GM23338 (cell line): ENCODE results near the gene GET4. TPM values are rescaled to one million over a fixed set of nuclear protein-coding genes. Genes with fewer than 3 reads are reported as not detected.

Experiments used
- CREB1 ChIP-seq: fragments of 250-450 bp; sonication (Bioruptor Pico); IDR thresholded peaks from 2 replicates; pipeline ENCODE4 v1.5.0; 2020; ENCODE audit warnings: low read depth, mild to moderate bottlenecking, moderate library complexity
- NANOG ChIP-seq: IDR thresholded peaks from 2 replicates; pipeline ENCODE4 v1.6.1; 2016; ENCODE audit warnings: antibody characterized with exemption, borderline replicate concordance
- STAT1 ChIP-seq: IDR thresholded peaks from one replicate; pipeline ENCODE4 v1.6.1; 2016; ENCODE audit warnings: antibody characterized with exemption; ENCODE audit not compliant: unreplicated experiment
- ZNF114 ChIP-seq: fragments of 250-450 bp; sonication (Bioruptor Pico); IDR thresholded peaks from 2 replicates; pipeline ENCODE4 v1.5.0; 2020; ENCODE audit warnings: mild to moderate bottlenecking, moderate library complexity
- ZNF331 ChIP-seq: fragments of 250-450 bp; sonication (Bioruptor Pico); IDR thresholded peaks from 2 replicates; pipeline ENCODE4 v1.5.0; 2020; ENCODE audit warnings: low read depth, mild to moderate bottlenecking, moderate library complexity
- polyA plus RNA-seq: library from polyadenylated mRNA; unstranded; fragments of >200 nt; fragmentation: Nextera tagmentation; extraction: Ambion mirVana; gene quantifications from 2 replicates; pipeline ENCODE4 v1.2.1, GENCODE V29; 2016
- total RNA-seq: library from RNA; depleted of rRNA; stranded (reverse); fragments of >200 nt; shearing (Covaris generic); gene quantifications from 2 replicates; pipeline ENCODE4 v1.2.3, GENCODE V29; 2014
- TF ChIP-seq, protein P1 (sequence below): fragments of 250-450 bp; sonication (Bioruptor Pico); IDR thresholded peaks from 2 replicates; pipeline ENCODE4 v1.5.0; 2020; ENCODE audit warnings: mild to moderate bottlenecking, moderate library complexity
- TF ChIP-seq, protein P2 (sequence below): IDR thresholded peaks from 2 replicates; pipeline ENCODE4 v1.6.1; 2016; ENCODE audit warnings: antibody characterized with exemption

GET4 gene
- total and polyA plus RNA-seq, 2 experiments from 2014 or later: 48.0 to 79.1 TPM

DNA sequence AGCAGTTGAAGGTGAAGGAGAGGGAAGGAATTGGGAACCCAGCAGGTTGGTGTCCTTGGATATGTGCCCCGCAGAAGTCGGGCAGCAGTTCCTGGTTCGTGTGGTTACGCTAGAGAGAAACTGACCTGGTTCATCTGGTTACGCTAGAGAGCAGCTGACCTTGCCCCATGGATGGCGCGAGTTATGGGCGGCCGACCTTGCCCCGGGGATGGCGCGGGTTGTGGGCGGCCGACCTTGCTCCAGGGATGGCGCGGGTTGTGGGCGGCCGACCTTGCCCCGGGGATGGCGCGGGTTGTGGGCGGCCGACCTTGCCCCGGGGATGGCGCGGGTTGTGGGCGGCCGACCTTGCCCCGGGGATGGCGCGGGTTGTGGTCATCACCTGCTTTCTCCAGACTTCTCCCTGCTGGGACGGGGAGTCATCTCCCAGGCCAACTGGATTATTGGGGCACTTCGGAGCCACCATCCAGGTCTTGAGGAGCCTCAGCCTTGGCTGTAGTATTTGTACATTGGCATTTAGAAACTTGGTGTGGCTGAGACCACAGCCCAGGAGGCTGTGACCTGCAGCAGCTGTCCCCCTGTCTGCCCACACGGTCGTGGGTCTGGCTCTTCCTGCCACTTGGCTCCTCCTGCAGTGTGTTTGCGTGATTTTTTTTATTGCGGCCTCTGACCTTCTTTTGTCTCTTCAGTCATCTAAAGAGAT is 6.1 kb downstream of the GET4 start (continued):
- TF ChIP-seq, protein P1, sequence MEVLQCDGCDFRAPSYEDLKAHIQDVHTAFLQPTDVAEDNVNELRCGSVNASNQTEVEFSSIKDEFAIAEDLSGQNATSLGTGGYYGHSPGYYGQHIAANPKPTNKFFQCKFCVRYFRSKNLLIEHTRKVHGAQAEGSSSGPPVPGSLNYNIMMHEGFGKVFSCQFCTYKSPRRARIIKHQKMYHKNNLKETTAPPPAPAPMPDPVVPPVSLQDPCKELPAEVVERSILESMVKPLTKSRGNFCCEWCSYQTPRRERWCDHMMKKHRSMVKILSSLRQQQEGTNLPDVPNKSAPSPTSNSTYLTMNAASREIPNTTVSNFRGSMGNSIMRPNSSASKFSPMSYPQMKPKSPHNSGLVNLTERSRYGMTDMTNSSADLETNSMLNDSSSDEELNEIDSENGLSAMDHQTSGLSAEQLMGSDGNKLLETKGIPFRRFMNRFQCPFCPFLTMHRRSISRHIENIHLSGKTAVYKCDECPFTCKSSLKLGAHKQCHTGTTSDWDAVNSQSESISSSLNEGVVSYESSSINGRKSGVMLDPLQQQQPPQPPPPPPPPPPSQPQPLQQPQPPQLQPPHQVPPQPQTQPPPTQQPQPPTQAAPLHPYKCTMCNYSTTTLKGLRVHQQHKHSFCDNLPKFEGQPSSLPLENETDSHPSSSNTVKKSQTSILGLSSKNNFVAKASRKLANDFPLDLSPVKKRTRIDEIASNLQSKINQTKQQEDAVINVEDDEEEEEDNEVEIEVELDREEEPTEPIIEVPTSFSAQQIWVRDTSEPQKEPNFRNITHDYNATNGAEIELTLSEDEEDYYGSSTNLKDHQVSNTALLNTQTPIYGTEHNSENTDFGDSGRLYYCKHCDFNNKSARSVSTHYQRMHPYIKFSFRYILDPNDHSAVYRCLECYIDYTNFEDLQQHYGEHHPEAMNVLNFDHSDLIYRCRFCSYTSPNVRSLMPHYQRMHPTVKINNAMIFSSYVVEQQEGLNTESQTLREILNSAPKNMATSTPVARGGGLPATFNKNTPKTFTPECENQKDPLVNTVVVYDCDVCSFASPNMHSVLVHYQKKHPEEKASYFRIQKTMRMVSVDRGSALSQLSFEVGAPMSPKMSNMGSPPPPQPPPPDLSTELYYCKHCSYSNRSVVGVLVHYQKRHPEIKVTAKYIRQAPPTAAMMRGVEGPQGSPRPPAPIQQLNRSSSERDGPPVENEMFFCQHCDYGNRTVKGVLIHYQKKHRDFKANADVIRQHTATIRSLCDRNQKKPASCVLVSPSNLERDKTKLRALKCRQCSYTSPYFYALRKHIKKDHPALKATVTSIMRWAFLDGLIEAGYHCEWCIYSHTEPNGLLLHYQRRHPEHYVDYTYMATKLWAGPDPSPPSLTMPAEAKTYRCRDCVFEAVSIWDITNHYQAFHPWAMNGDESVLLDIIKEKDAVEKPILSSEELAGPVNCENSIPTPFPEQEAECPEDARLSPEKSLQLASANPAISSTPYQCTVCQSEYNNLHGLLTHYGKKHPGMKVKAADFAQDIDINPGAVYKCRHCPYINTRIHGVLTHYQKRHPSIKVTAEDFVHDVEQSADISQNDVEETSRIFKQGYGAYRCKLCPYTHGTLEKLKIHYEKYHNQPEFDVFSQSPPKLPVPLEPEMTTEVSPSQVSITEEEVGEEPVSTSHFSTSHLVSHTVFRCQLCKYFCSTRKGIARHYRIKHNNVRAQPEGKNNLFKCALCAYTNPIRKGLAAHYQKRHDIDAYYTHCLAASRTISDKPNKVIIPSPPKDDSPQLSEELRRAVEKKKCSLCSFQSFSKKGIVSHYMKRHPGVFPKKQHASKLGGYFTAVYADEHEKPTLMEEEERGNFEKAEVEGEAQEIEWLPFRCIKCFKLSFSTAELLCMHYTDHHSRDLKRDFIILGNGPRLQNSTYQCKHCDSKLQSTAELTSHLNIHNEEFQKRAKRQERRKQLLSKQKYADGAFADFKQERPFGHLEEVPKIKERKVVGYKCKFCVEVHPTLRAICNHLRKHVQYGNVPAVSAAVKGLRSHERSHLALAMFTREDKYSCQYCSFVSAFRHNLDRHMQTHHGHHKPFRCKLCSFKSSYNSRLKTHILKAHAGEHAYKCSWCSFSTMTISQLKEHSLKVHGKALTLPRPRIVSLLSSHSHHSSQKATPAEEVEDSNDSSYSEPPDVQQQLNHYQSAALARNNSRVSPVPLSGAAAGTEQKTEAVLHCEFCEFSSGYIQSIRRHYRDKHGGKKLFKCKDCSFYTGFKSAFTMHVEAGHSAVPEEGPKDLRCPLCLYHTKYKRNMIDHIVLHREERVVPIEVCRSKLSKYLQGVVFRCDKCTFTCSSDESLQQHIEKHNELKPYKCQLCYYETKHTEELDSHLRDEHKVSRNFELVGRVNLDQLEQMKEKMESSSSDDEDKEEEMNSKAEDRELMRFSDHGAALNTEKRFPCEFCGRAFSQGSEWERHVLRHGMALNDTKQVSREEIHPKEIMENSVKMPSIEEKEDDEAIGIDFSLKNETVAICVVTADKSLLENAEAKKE (CRISPR knock-in tag): no peak
- no peak for TF ChIP-seq ZNF331 (CRISPR knock-in tag)
- TF ChIP-seq STAT1: no peak
- TF ChIP-seq, protein P2, sequence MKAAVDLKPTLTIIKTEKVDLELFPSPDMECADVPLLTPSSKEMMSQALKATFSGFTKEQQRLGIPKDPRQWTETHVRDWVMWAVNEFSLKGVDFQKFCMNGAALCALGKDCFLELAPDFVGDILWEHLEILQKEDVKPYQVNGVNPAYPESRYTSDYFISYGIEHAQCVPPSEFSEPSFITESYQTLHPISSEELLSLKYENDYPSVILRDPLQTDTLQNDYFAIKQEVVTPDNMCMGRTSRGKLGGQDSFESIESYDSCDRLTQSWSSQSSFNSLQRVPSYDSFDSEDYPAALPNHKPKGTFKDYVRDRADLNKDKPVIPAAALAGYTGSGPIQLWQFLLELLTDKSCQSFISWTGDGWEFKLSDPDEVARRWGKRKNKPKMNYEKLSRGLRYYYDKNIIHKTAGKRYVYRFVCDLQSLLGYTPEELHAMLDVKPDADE: no peak
- no peak for TF ChIP-seq NANOG
- TF ChIP-seq ZNF114 (CRISPR knock-in tag): no peak
- TF ChIP-seq CREB1 (CRISPR knock-in tag): no peak
